GM18868 (cell line): ENCODE measurements around the gene NUP210L.

ENCODE experiments used
- ATAC-seq: cut with Tn5 transposase; IDR thresholded peaks from one replicate; pipeline ENCODE4 v1.9.1; 2021; ENCODE audit warnings: mild to moderate bottlenecking, moderate library complexity; ENCODE audit not compliant: unreplicated experiment

NUP210L gene

DNA sequence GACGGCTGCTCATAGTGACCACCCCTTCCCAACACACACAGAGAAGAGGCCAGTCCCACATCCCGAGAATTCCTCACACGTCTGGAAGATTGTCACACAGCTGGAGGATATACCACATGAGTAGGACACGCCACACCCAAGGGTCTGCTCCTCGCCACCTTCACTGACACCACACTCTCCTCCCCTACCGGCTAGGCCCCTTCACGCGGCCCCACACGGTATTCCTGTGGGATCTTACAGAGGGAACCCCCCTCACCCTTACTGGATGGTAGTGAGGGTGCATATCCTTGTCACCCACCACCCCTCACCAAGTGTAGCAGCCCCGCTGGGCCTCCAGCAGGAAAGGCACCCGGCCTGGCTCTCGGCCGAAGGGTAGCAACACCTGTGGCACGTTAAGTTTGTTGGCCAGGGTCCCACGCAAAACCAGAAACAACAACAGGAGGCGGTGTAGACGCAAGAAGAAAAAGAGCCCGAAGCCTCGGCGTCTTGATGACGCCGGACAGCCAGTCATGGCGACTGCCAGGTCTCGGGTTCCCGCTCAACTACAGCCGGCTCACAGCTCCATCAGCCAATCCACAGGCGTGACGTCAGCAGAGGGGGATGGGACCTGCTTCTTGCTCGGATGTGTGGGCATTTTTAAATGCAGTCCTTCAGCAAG is at the start of gene NUP210L:
Gene NUP210L (minus strand): TSS at position 540 of the 658 bp plus-strand sequence.
- ATAC-seq: no peak

GRCh38 chr1:154199563-154199879 is 44.6 kb upstream of the NUP210L start:
- no peak for ATAC-seq

DNA sequence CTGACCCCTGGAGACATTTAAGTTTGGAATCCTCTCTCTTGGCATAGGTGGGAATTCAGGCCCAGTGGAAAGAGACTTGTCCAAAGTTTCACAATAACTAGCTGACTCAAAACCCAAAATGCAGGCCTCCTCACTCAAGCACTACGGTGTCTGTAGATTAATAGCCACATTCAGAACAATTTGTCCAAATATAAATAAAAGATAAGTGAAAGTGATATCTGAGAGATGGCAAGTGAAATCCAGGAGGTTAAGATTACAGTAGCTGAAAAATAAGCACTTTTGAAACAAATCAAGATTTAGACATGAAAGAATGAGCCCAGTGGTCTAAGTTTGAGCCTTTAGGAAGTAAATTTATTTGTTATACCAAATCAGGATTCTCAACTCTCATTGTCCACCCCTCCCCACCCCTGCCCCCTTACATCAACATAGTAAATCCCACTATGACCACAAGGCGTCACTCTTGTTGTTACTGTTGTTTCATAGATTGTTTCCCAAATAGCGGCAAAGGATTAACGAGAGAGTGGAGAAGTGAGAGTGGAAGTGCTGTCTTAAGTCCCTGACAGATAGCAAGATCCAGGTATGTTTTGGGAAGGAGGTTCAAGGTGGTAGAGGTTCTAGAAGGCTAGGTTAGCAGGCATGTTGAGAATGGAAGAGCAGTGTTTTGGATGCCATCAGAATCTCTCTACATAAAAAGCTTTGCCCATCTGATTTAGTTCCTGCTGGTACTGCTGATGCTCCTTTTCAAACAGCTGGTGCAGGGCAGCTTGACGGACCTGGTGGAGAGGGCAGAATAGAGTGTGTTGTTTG is 44.1 kb upstream of the NUP210L start:
- no peak for ATAC-seq

DNA sequence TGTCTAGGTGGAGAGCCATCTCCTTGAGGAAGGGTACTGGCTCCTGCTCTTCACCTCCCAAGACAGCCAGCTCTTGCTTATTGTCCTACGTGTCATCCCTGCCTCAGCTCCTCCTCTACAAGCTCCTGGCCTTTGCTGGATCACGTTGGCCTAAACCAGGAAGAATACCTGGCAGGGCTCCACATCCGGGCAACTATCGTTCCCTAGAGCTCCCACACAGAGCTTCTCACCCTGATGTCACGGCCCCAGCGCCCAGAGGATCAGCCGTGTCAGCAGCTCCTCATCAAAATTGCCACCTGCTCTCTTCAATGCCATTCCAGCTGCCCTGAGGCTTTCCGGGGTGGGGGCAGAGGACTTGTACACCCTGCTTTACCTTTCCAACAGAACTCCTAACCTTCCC is 38.9 kb upstream of the NUP210L start:
- ATAC-seq: no peak

DNA sequence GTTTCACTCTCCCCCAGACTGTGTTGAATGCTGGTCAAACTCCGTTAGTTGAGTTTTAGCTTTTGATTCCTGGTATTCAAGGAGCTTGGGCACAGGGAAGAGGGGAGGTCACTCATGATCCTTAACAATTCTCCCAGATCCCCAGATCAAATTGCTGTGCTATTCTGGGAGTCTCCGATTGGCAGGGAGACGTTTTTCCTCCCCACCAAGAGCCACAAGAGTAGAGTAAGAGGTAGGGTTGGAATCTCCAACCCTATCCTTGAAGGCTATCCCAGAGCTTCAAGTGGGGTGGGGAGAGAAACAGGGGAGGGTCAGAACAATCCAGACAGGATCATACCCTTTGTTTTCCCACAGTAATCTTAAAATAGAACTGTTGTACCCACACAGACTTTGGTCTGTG is 37.6 kb upstream of the NUP210L start:
- no peak for ATAC-seq

DNA sequence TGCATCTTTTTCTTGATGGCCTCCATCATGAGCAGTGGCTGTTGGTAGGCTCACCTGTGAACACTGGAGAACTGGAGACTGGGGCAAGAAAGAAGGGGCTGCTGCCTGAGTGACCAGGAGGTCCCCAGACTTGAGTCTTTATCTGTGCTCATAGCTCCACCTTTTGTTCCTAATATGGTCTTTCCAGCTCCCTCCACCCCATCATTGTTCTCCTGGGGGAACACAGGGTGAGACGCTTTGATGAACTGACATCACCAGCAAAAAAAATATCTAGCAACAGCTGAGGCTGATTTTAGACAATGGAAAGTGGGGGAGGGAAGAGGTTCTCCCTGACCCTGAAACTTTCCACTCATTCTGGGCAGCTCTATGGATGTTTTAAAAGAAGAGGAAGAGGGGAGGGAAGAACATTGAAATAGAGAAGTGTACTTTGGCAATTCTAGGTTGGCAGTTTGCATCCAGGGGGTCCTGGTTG is 37.2 kb upstream of the NUP210L start, which contains the start of gene TPM3:
Gene TPM3 (minus strand): TSS at position 111 of the 472 bp plus-strand sequence. CDS start 82 bp downstream, at position 29.
- no peak for ATAC-seq

- ATAC-seq: no peak
These were observed 35.7 kb upstream of the NUP210L start for GRCh38 chr1:154190550-154190949.

DNA sequence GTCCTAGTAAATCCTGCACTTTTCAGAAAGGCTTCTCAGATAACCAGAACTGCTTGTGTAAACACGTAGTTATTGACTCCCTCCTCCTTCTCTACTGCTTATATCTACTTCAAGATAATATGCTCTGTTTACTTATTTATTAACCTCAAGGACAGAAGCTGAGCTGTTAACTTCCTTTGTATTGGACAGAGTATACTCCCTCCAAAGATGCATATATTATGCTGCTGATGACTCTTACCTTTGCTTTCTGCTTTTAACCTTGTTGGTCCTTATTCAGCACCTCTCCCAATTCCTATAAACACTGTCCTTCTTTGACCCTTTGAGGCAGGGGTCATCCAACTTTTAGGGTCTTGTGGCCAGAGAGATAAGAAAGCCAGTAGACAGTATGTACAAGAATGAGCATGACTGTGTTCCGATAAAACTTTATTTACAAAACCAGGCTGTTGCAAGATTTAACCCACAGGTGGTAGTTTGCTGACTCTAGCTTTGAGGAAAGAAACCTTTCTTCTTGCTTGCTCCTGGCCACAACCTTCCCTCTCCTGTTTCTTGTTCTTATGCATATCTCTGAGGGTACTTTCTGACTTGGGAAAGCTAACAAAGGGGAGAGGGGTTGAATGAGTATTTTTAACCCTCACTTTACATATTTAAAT is 32.1 kb upstream of the NUP210L start:
- ATAC-seq: no peak

DNA sequence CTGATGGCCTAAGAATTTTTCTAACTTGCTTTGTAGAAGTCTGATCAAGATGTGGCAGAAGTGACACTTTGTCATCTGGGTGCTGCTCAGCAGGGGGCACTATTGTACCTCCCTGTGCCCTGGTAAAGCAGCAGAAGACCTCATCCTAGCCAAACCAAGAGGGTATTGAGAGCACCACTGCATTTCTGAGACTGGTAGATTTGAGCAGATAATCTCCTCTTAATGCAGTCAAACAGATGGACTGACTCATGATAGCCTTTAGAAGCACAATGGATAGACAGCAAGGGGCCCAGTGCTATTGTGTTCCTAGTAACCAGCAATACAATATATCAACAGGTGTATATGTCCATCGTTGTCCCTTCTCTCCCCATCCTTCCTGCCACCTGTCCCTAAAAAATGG is 31.3 kb upstream of the NUP210L start:
- no peak for ATAC-seq

GRCh38 chr1:154183046-154183915 is 28.4 kb upstream of the NUP210L start:
- peak; percentile 77 for ATAC-seq

- peak; percentile 45 for ATAC-seq
These were observed 27.6 kb upstream of the NUP210L start for GRCh38 chr1:154182344-154183045.

- no peak for ATAC-seq
These were observed 27.1 kb upstream of the NUP210L start for GRCh38 chr1:154181944-154182343.

GRCh38 chr1:154179946-154180687 is 25.2 kb upstream of the NUP210L start:
- ATAC-seq: no peak

GRCh38 chr1:154178911-154179811 is 24.3 kb upstream of the NUP210L start:
- ATAC-seq: no peak

DNA sequence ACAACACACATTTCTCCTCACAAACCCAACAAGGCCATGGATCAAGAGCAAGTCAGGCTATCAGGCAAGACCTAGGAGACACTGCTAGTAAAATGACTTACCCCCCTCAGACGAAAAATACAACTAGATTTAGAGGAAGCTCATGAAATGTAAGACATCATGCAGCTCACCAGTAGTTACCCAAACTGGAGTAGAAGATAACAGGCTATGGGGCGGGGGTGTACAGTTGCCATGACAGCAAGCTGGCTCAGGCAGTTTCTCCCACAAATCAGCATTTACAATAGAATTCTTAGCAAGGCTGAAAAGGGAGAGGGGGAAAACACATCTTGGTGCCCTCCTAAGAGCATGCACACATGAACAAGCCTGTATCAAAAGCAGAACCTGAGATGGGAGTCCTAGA is 23.1 kb upstream of the NUP210L start:
- ATAC-seq: no peak

GRCh38 chr1:154176337-154176736 is 21.5 kb upstream of the NUP210L start:
- no peak for ATAC-seq

GRCh38 chr1:154174654-154175053 is 19.8 kb upstream of the NUP210L start:
- ATAC-seq: no peak

- no peak for ATAC-seq
These were observed 17.0 kb upstream of the NUP210L start for GRCh38 chr1:154171880-154172279.

GRCh38 chr1:154171223-154171583 is 16.3 kb upstream of the NUP210L start:
- no peak for ATAC-seq
